GM12873 (cell line): ENCODE data around the gene MAP4K5.

Experiments
- CTCF ChIP-seq: IDR thresholded peaks from 2 replicates; pipeline ENCODE4 v1.5.1; 2012; ENCODE audit warnings: low read depth, mild to moderate bottlenecking, moderate library complexity, low read length, control low read depth; ENCODE audit not compliant: insufficient read depth; ENCODE audit errors: missing control alignments

Gene MAP4K5

GRCh38 chr14:50417853-50418252 is 114.5 kb downstream of the MAP4K5 start:
- TF ChIP-seq CTCF: no peak

GRCh38 chr14:50410921-50411320 is 121.4 kb downstream of the MAP4K5 start:
- TF ChIP-seq CTCF: no peak

GRCh38 chr14:50410071-50410470 is 122.3 kb downstream of the MAP4K5 start:
- no peak for TF ChIP-seq CTCF

GRCh38 chr14:50407111-50407812 is 125.1 kb downstream of the MAP4K5 start:
- TF ChIP-seq CTCF: no peak

GRCh38 chr14:50403419-50403818 is 128.9 kb downstream of the MAP4K5 start:
- TF ChIP-seq CTCF: no peak

- no peak for TF ChIP-seq CTCF
Measured at GRCh38 chr14:50402965-50403364, 129.4 kb downstream of the MAP4K5 start.

- no peak for TF ChIP-seq CTCF
Measured at GRCh38 chr14:50400461-50400860, 131.9 kb downstream of the MAP4K5 start.
